ENCODE measurements around the gene ADGRB2. TPM values are rescaled to one million over a fixed set of nuclear protein-coding genes. Genes with fewer than 3 reads are reported as not detected.

Gene ADGRB2
- total RNA-seq, 1 experiment from 2014 or later = 1.5 TPM

- BruUV-seq (replicated peaks) = no TSS peak
- no peak overlapping the region for H3K4me3 Mint-ChIP-seq (ENCODE audit: unreplicated experiment)
These were observed 38.3 kb upstream of the ADGRB2 start for GRCh38 chr1:31802190-31803150.

GRCh38 chr1:31801458-31801857 lies 37.3 kb upstream of the ADGRB2 start:
- Mint-ChIP-seq H3K27ac (ENCODE audit: low read depth, unreplicated experiment) (no peak overlapping the region), H3K27me3 (ENCODE audit: insufficient read depth, unreplicated experiment) (peaks cover 18% of the 10 kb centered on the region), H3K4me1 (ENCODE audit: insufficient read depth, unreplicated experiment) (peaks cover 9% of the 10 kb centered on the region), H3K4me3 (ENCODE audit: unreplicated experiment) (no peak overlapping the region), H3K36me3 (ENCODE audit: insufficient read depth, unreplicated experiment) (no peaks in the 10 kb centered on the region), H3K9me3 (ENCODE audit: unreplicated experiment) (no peaks in the 10 kb centered on the region)
- no TSS peak for BruUV-seq (replicated peaks)
- DNase-seq (ENCODE audit: unreplicated experiment) = no peak
- ChIA-PET CTCF (interaction anchor here (0.6 to 1.3 kb wide), 2 partner anchors 42 to 983 kb away, joined by 4 read pairs; no protein-coding TSS in a partner anchor), POLR2A (interaction anchor here (0.7 kb wide), 1 partner anchor 42 kb away, joined by 3 read pairs; no protein-coding TSS in a partner anchor)
- intact Hi-C loops (cut with micrococcal nuclease) = no loop called here
- TF ChIP-seq CTCF (IDR thresholded peaks at IDR 0.05; ENCODE audit: unreplicated experiment) = no peak

More at GRCh38 chr1:31802190-31803150, 38.3 kb upstream of the ADGRB2 start:
- Mint-ChIP-seq H3K27me3 (ENCODE audit: insufficient read depth, unreplicated experiment) (peaks cover 18% of the 10 kb centered on the region), H3K4me1 (ENCODE audit: insufficient read depth, unreplicated experiment) (peaks cover 9% of the 10 kb centered on the region), H3K27ac (ENCODE audit: low read depth, unreplicated experiment) (no peak overlapping the region), H3K36me3 (ENCODE audit: insufficient read depth, unreplicated experiment) (no peaks in the 10 kb centered on the region), H3K9me3 (ENCODE audit: unreplicated experiment) (no peaks in the 10 kb centered on the region)
- no peak for DNase-seq (ENCODE audit: unreplicated experiment)
- no peak for TF ChIP-seq CTCF (IDR thresholded peaks at IDR 0.05; ENCODE audit: unreplicated experiment)
- intact Hi-C loops (cut with micrococcal nuclease) = no loop called here
- ChIA-PET CTCF (no interaction called here), POLR2A (interaction anchor here (0.7 kb wide), 1 partner anchor 76 kb away, joined by 5 read pairs; no protein-coding TSS in a partner anchor)

DNA sequence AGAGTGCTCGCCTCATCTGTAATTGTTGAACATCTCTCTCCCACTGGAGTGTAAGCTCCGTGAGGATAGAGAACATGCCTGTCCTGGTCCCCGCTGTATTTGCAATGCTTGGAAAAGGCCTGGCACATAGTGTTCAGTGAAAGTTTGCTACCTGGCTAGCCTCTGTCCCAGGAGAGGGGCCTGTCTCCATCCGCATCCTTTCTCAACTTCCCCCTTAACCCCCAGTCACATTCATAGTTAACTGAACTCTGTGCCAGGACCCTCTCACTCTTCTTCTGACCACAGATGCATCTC lies 36.5 kb upstream of the ADGRB2 start:
- no peaks in the 10 kb centered on the region for H3K36me3 Mint-ChIP-seq (ENCODE audit: insufficient read depth, unreplicated experiment)
- peaks cover 18% of the 10 kb centered on the region for H3K27me3 Mint-ChIP-seq (ENCODE audit: insufficient read depth, unreplicated experiment)
- CTCF ChIA-PET = interaction anchor here (0.6 to 2.3 kb wide), 5 partner anchors 12 to 136 kb away, joined by 3 to 8 read pairs (median 3); no protein-coding TSS in a partner anchor
- DNase-seq (ENCODE audit: unreplicated experiment) = no peak
- BruUV-seq (replicated peaks) = no TSS peak
- TF ChIP-seq CTCF (IDR thresholded peaks at IDR 0.05; ENCODE audit: unreplicated experiment) = no peak
- H3K27ac Mint-ChIP-seq (ENCODE audit: low read depth, unreplicated experiment) = no peak overlapping the region
- no peak overlapping the region for H3K4me3 Mint-ChIP-seq (ENCODE audit: unreplicated experiment)
- H3K9me3 Mint-ChIP-seq (ENCODE audit: unreplicated experiment) = no peaks in the 10 kb centered on the region
- intact Hi-C loops (cut with micrococcal nuclease) = no loop called here
- peaks cover 9% of the 10 kb centered on the region for H3K4me1 Mint-ChIP-seq (ENCODE audit: insufficient read depth, unreplicated experiment)
- POLR2A ChIA-PET = interaction anchor here (0.6 to 0.7 kb wide), 2 partner anchors 14 to 43 kb away, joined by 3 read pairs; no protein-coding TSS in a partner anchor

DNA sequence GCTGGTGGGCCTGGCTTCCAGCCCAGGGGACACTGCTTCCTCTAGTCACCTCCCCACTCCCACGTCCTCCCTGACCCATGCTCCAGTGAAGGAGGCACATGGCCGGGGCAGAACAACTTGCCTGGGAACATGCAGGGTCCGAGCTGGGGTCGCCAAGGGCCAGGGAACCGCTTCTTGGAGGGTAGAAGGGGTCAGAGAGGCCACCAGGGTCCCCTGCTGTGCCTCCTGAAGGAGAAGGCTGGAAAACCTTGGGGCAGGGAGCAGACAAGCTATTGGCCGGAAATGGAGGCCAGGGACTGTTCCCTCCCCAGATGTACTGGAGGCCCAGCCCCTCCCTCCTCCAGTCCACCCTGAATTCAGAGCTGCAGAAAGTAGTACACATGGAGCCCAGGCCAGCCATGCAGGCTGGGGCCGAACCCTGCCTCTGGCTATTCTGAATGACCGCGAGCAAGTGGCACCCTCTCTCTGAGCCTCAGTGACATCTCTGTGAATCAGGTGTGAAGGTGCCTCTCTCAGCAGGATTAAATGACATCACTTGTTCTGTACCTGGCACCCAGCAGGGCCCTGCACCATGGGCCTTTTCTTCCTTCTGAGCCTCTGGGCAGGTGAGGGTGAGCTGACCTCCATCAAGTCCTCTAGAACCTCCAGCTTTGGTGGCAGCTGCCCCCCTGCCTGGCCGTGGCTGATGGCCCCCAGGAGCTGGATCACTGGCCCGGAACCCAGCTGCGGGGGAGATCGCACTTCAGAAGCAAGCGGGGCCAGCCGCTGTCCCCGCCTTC lies 35.9 kb upstream of the ADGRB2 start:
- intact Hi-C loops (cut with micrococcal nuclease) = loop anchor here (10.0 kb wide), 1 partner anchor 265 kb away; no protein-coding TSS in a partner anchor
- ChIA-PET CTCF (interaction anchor here (0.6 to 2.3 kb wide), 6 partner anchors 10 to 135 kb away, joined by 3 to 8 read pairs (median 4); no protein-coding TSS in a partner anchor), POLR2A (interaction anchor here (0.6 kb wide), 1 partner anchor 15 kb away, joined by 3 read pairs; no protein-coding TSS in a partner anchor)
- H3K4me1 Mint-ChIP-seq (ENCODE audit: insufficient read depth, unreplicated experiment) = peaks cover 9% of the 10 kb centered on the region
- DNase-seq (ENCODE audit: unreplicated experiment) = no peak
- no peaks in the 10 kb centered on the region for H3K36me3 Mint-ChIP-seq (ENCODE audit: insufficient read depth, unreplicated experiment)
- no TSS peak for BruUV-seq (replicated peaks)
- no peaks in the 10 kb centered on the region for H3K9me3 Mint-ChIP-seq (ENCODE audit: unreplicated experiment)
- H3K27me3 Mint-ChIP-seq (ENCODE audit: insufficient read depth, unreplicated experiment) = peaks cover 18% of the 10 kb centered on the region
- H3K4me3 Mint-ChIP-seq (ENCODE audit: unreplicated experiment) = no peak overlapping the region
- H3K27ac Mint-ChIP-seq (ENCODE audit: low read depth, unreplicated experiment) = no peak overlapping the region
- no peak for TF ChIP-seq CTCF (IDR thresholded peaks at IDR 0.05; ENCODE audit: unreplicated experiment)
